Islet of Langerhans (tissue), 1 donor: Measurements from ENCODE around the gene NHS.
A peak's percentile ranks its signal among the peaks of the same experiment; 100 is the strongest.

Experiments
- FAIRE-seq: peaks from one replicate; lab custom pipeline; 2011; peaks lifted over from hg19 to GRCh38; lab: Jason Lieb, UNC

Gene NHS

DNA sequence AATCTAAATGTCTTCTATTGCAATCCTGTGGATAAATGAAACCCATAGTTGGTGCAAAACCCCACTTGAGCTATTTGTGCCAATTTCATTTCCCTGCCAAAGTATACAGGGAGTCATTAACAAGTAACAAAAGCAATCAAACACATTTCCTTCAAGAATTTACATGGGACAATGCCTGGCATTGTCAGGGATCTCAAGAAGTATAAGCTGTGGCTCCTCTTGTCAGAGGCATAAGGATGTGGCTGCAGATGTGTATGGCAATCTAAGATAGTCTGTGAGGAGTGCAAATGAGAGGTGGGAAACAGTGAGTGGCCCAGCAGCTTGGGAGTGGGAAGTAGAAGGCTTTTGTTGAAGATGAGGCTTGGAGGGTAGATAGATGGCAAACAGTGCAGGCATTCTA, 304.3 kb downstream of the NHS start:
- FAIRE-seq = no peak

DNA sequence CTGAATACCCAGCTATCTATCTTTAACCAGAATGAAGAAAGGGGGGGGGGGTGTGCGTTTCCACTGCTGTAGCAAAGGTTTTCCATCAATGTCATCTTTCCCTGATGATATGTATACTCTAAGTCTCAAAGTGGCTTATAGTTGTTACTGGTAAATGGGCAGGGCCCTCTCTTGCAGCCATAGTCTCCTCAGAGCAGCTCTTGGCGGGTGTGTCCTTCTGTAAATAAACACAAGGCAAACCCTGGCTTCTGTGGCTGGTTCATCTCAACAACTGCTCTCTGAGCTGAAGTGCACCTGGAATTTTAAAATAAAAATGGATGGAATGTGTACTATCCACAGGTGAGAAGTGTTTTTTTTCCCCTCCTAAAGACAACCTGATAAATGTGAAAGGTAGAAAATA, 304.8 kb downstream of the NHS start:
- FAIRE-seq = no peak

DNA sequence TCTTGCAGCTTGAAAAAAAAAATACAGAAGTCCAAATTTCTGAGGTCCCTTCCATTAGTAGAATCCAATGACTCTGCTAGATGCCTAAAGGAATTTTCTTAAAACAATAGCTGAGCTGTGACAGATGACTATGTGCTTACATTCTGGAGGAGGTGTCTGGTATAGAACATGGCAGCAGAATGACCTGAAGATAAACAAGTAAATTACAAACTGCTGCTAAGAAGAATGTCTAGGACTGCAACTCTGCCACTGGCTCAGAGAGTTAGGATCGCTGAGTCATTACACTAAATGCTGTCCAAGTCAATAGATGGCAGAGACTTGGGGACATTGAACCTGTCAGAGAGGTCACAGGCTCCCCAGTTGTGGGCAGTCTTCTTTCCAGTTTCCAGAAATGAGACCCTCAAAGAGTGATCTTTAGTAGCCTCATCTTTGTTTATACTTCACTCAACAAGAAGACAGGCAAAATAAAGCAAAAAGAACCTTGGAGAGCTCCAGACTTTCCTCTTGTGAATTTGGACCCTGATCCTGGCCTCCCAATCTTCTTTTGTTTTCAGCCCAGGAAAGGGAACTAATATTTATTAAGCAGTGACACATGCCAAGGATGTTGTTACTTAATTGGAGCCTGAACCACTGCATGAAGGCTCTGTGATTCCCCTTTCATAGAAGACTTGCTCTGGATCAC, 305.9 kb downstream of the NHS start:
- FAIRE-seq = no peak

DNA sequence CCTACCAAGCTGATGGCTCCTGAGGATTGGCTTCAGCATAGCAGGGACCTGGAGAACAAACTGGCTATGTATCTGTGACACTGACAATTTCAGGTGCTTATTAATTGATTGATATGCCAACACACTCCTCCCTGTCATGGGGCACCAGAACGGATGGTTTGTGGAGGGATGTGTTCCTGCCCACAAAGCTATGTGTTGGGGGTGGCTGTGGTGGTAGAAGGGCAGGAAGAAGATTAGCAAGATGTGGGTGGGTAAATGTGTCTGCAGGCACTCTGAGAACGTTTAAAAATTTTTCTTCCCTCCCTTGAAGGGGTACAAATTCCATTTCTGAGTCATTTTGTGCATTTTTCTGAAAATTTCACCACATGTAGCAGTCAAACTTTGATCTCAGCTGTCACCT, 307.3 kb downstream of the NHS start:
- FAIRE-seq = no peak

DNA sequence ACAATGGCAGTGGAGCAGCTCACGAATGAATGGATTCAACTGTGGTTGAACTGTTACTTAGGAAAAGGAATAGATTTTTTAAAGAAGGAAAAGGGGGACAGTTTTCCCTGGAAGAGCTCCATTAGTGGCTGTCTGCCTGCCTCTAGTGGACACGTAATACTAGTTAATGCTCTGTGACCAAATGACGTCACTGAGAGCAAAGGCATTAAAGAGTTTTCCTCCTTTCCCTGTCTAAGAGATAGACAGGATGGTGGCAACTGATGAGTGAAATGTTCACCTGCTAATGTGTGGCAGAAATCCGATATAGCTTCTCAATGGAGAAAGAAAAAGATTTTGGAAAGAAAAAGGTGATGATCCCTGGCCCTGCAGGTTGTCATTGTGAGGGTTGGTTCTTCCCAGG, 310.0 kb downstream of the NHS start:
- FAIRE-seq = no peak

DNA sequence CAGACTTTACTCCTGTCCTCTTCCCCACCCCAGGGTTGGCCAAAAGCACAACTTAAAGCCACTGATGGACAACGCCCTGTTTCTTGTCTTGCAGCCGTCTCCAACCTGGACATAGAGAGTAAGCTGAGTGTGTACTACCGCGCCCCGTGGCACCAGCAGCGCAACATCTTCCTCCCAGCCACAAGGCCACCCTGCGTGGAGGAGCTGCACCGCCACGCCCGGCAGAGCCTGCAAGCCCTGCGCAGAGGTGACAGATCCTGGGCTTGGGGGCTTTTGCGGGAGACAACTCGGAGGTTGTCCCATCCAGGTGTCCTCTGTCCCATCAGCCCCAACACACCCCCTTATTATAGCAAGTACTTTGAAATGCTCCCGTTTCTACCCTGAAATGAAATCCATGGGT, 312.6 kb downstream of the NHS start:
- FAIRE-seq = no peak

DNA sequence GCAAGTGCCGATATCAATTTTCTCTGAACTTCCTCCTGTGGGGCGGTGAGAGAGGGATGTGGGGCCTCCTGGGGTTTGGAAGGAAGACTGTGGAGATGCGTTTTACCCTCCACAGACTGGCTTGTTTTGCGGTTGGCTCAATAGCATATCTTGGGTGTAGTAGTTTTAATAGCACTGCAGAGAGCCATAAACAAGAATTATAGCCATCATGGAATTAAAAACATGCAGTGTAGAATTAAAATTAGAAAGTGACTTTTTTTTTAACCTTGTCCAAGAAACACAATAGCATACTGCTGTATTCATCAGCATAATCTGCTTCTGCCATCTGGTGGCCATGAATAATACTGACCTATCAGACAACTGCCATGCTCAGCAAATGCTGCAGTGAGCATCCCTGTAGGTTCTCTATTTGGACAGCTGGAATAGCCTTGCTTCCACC, 315.0 kb downstream of the NHS start:
- peak; percentile 99 for FAIRE-seq

DNA sequence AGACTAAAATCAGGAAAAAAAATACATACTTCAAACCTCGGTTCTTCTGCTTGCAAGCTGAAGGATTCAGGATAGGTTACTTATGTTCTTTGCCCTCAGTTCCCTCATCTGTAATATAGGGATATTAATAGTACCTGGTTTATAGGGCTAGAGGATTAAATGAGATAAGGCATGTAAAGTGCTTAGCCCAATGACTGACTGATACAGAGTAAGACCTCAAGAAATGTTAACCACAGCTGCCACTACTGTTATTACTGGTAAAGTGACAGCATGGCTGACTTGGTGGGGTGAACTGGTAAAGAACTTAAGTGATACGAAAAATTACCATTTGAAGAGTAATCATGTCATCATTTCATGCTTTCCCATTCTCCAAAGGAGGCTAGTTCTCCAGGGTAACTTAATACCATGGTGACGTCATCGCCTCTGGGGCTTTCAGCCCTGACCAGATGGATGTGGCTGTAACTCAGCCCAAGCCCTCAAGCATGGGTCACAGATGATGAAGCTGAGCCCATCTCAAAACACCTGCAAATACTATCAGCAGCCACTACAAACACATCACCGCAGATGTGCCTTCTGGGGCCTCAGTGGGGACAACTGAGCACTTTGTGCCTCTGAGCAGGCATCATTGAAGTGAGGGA, 317.8 kb downstream of the NHS start:
- FAIRE-seq = no peak

DNA sequence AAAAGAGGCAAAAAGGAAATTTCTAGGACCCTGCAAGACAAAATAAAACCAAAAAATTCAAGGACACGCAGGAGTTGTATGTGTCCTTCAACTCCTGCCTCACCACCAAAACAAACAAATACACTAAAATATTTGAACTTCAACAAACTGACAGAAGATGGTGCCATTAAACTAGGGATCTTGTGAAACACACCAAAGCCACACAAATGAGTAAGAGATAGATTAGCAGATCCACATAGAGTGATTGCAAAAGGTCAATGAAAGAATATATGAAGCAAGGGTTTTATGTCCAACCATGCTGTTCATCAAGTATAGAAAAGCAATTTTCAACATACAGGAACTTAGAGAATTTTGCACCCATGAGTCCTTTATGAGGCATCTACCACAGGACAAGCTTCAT, 322.2 kb downstream of the NHS start:
- FAIRE-seq = peak; percentile 86

DNA sequence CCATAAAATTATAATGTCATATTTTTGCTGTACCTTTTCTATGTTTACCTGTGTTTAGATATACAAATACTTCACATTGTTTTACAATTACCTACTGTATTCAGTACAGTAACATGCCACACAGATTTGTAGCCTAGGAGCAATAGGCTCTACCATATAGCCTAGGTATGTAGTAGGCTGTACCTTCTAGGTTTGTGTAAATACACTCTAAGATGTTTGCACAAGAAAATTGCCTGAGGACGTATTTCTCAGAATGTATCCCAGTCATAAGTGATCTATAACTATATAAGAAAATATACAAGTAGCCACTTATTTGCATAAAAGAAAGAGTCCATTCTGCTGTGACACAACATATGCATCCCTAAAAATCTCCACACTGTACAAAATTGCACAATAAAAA, 326.0 kb downstream of the NHS start:
- FAIRE-seq = no peak

DNA sequence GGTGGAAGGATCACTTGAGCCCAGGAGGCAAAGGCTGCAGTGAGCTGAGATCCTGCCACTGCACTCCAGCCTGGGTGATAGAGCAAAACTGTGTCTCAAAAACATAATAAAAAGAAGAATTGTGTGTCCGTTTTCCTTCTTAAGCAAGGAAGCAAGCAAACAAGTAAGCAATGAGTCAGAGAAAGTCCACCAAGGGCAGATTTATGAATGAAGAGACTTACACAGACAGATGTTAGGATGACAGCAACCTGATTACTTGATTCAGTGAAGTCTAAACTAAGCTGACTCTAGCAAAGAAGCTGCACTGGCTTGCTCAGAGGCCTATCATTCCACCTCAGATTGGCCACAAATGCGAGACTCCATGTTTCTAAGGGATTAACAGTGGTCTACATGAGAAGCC, 328.2 kb downstream of the NHS start:
- no peak for FAIRE-seq

DNA sequence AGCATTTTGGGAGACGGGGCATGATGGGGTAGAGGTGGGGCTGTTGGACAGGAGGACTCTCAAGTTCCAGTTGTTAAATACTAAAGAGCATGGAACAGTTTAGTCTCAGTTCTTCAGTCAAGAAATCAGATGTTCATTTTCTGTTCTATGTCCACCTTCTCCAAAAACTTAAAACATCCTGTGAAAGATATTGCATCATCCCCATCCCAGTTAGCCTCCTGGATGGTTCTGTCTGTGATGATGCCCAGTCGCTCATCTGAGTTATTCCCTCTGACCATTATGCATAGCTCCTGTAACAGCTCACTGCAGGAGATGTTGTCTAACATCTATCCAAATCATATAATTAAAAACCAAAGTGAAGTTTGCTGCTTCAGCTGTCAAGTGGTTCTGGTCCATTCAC, 330.2 kb downstream of the NHS start:
- no peak for FAIRE-seq

DNA sequence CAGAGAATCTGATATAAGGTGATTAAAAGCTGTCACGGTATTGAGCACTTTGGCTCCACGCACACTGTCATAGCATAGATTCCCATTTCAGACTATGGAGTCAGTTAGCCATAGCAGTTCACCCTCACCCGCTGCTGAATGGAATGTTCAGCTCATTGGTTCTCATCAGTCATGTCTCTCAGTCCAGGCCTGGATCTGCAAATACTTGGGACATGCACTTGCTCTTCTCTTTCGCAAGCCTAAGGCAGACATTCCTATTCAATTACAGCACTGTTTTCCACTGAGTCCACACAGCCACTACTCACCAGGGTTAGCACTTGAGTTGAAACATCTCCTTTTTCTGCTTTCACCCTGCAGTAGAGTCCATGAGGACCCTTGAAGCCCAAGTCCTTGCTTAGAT, 331.7 kb downstream of the NHS start:
- FAIRE-seq = no peak

DNA sequence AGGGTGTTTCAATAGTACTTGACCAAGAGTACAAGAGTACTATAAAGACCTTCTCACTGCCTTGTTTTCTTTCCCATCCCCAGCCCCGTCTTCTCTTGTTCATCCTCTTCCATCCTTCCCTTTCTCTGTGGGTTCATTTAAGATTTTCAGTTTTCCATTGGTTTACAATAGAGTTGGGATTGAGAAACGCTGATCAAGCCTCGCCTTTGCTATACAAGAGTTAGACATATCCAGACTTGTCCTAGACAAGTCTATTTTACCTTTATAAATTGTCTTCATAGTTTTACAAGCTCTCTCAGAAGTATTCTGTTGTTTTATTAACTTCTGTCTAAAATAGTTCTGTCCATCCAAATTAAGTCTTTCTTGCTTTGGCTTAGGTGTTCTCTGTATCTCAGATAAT, 332.7 kb downstream of the NHS start:
- no peak for FAIRE-seq

DNA sequence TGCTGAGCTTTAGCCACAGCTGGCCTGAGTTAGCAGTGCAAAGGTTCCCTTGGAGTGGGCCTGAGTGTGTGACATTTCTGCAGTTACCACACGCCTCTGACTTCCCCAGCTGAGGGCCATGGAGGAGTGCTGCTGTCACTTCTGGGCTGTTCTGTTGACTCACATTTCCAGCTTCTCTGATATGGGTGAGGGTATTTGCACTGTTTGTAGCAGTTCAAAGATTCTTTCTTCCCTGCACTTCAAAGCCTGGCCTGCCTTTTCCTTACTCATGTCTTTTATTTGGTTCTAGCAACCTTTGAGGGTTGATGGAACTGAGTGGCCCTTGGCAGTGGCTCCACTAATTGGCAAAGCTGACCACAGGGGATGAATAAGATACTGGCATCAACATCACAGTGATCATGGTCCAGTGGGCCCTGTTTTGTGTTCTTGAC, 335.9 kb downstream of the NHS start:
- FAIRE-seq = no peak

DNA sequence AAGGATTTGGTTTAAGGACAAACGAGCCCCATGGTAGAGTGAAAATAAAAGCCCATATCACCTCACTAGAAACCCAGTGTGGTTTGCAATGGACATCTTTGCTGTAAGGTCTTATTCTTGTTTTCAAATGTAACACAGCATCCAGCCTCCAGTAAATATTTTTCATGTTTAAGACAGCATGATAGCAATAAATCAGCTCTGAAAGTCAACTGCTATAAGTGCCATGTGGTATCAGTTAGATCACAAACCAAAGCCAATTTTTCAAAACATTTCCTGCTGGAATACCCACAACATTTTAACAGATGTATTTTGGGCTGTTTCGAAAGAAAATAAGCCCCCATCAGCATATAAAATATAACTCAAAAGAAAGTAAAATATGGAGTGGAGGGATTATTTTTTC, 338.3 kb downstream of the NHS start:
- no peak for FAIRE-seq

DNA sequence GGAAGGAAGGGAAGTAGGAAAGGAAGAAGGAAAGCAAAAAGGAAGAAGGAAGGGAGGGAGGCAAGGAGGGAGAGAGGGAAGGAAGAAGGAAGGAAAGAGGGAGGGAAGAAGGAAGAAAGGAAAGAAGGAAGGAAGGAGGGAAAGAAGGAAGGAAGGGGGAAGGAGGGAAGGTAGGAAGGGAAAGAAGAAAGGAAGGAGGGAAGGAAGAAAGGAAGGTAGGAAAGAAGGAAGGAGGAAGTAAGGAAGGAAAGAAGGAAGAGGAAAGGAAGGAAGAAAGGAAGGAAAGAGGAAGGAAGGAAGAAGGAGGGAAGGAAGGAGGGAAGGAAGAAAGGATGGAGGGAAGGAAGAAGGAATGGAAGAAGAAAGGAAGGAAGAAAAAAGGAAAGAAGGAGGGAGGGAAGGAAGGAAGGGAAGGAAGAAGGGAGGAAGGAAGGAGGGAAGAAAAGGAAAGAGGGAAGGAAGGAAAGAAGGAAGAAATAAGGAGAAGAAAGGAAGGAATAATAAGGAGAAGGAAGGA, 343.7 kb downstream of the NHS start:
- FAIRE-seq = no peak

DNA sequence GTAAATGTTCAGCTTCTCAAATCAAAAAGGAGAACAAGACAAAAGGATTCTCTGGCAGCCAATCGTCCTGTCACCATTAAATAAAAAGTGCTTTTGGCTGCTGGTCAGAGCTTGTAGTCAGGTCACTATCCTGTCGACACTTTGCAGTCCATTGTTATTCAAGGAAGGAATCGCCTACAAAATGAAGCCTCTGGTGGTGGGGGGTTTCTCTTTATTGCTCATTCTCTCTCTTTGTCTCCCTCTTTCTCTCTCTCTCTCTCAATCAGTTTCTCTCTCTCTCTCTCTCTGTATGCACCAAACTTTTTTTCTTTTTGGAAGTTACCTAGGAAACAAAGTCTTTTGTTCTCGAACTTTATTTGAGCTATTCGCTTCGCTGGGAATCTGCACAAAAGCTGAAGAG, 344.7 kb downstream of the NHS start:
- no peak for FAIRE-seq

DNA sequence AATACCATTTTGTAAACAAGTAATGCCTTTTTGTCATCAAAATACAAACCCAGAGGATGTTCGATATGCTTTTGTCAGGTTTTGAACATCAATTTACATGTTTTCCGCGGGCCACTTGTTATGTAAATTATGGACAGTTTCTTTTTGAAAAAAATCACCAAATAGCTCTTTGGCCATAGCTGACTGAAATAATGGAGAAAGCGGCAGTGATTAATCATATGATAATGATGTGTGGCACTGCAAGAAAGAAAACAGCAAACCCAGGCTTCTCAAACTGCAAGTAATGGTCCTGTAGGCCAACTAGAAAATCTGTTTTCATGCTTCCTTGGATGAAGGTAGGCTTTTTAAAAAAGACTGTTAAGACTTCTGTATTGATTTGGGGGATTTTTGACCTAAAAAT, 346.7 kb downstream of the NHS start:
- FAIRE-seq = no peak

DNA sequence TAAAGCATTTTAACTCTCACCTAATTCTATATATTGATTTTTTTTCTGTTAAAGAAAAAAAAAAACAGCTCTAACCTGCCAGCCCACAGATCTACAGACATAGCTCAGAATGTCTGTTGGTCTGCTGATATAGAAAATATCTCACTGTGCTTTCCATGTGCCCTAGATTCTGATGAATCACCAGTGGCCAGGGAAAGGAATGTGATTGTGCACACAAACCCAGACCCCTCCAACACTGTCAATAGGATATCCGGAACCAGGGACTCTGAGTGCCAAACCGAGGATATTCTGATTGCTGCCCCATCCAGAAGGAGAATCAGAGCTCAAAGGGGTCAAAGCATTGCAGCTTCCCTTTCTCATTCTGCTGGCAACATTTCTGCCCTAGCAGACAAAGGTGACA, 350.2 kb downstream of the NHS start:
- no peak for FAIRE-seq

DNA sequence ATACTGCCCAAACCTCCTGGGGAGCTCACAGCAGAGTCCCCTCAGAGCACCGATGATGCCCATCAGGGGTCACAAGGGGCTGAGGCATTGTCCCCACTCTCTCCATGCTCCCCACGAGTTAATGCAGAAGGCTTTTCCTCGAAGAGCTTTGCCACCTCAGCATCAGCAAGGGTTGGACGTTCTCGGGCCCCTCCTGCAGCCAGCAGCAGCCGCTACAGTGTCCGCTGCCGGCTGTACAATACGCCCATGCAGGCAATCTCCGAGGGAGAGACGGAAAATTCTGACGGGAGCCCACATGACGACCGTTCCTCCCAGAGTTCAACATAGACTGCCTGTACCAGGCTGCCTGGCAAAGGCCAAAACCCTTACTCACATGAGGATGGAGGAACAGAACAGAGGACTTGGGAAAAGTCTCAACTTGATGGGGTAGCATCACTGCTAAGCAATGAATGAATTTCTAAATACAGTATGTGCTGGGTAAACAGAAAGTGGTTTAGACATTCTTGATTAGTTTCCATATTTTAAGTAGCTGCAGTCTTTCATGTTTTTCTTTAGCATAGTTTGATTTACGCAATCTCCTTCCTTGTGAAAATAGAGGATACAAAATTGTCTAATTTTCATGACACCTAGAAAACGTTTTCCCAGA, 357.3 kb downstream of the NHS start:
- FAIRE-seq = no peak

DNA sequence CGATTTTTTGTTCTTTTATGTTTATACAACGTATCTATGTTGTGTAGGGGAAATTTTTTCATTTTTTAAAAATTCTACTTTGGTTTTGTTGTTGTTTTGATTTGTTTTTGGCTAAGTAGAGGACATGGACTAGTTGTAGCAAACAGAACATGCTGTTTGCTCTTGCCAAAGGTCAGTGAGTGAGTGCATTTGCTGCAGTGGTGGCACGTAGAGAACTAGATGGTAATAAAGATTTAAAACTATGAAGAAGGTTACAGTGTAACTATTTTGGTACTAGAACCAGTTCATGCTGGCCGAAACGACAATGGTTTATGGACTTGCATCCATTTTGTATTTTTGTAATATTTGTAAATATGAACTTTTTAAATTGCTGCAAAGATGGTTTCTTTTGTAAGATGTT, 360.4 kb downstream of the NHS start:
- no peak for FAIRE-seq

DNA sequence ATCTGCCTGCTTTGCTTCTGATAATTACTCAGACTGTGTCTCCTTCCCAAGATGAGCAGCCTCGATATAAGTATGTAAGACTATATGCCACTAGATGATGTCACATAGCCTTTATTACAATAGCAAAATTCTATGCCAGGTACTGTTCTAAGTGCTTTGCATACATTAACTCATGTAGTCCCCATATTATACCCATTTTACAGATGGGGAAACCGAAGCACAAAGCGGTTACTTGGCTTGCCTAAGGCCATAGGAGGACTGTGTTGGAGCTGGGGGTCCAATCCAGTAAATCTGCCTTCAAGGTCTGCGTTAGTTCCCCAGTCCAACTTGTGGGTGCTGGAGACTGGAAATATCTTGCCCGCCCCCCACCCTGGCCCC, 361.5 kb downstream of the NHS start:
- peak; percentile 9 for FAIRE-seq
